Measurements from ENCODE around the gene NAALADL2.

- TF ChIP-seq CTCF (IDR thresholded peaks at IDR 0.05) (no peak), POLR2AphosphoS5 (IDR thresholded peaks at IDR 0.05) (no peak), POLR2A (IDR thresholded peaks at IDR 0.05) (no peak), EP300 (IDR thresholded peaks at IDR 0.05) (no peak)
Observed at GRCh38 chr3:175107995-175108394, 248.9 kb downstream of the NAALADL2 start.

Data from upper lobe of left lung (tissue), 4 donors.